NCI-H1417 treated with DMSO at 0.1 percent for 48 hours (cell line): Measurements from ENCODE around the gene CDKN1C.

Experiments
- DNase-seq: peaks from one replicate; lab custom pipeline; 2025; lab: John Stamatoyannopoulos, UW

Gene CDKN1C

DNA sequence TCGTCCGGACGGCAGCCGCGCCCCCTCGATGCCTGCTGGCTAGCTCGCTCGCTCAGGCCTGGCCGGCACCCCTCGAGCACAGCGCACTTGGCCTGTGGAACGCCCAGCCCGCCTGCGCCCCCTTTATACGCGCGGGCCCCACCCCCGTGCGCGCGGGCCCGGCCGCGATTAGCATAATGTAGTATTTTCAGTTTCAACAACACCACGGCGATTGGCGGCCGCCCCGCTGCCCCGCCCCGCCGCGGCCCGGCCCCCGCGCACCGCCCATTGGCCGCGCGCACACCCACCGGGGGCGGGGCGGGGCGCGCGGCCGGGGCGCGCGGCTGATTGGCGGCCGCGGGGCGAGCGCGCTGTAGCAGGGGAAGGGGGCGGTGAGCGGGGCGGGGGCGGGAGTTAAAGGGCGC, at the start of gene CDKN1C:
Gene CDKN1C, minus strand, starts transcription at position 98 of the 404 bp plus-strand sequence. CDS start 319 bp downstream, outside the sequence.
- DNase-seq: peak; percentile 8

DNA sequence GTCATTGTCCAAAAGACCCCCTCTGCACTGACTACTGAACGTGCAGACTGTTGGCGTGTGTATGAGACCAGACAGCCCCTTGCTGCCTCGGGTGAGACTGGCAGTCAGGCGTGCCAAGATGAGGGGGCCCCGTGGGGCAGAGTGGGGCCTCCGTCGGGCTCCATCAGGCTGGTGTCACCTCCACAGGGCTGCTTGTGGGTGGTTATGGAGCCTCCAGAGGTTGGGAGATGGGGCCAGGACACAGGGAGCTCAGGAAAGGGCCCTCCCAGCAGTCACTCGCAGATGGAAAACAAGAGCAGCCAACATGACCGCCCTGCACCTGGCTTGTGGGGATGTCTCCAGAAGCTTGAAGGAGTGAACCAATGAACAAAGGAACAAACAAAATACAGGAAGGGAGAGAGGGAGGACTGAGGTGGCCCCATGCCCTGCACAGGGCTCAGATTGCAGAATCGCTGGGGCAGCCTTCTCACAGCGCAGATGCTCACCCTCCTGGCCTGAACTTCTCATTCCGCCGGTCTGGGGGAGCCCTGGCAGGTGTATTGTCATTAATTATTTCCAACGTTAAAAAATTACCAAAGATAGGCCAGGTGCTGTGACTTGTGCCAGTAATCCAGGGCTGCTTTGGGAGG, 49.1 kb upstream of the CDKN1C start:
- DNase-seq: no peak

DNA sequence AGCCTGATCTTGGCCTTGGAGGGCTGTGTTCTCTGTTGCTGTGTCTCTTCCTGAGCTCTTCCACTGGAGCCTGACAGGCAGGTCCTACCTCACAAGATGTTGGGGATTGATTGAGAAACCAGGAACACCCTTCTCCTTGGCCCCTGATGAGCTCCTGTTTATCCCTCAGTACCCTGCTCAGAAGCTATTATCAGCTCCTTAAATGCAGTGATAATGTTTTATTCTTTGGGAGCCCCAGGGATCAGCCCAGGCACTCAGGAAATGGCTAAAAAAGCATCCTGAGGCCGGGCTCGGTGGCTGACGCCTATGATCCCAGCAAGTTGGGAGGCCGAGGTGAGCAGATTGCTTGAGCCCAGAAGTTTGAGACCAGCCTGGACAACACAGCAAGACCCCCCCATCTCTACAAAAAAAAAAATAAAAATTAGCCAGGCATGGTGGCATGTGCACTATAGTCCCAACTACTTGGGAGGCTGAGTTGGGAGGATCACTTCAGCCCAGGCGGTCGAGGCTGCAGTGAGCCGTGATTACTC, 48.5 kb upstream of the CDKN1C start:
- DNase-seq: no peak

DNA sequence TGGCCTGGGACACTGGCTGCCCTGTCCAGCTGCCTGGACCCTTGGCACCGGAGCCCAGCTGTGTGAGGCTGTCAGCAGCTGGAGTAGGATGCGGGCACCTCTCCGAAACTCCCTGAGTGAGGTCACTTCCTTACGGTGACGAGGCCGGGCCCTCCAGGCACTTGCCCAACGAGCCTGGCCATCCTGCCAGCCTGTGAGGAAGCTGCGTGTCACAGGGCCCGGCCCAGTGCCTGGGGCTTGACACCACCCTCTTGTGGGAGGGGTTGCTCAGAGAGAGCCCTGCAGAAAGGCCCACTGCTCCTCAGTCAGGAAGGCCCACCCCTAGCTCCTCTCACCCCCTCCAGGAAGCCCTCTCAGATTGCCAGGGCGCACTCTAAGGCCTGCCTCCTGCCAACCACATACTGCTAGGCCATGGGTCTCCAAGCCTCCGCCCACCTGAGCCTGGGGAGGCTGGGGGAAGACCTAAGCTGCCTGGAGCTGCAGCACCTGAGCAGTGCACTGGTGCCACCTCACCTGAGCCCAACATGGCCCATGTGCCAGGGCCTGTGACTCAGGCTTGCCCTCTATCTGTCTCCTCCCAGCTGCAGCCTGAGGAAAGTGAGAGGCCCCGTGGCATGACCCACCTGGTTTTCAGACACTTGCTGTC, 47.9 kb upstream of the CDKN1C start:
- no peak for DNase-seq

DNA sequence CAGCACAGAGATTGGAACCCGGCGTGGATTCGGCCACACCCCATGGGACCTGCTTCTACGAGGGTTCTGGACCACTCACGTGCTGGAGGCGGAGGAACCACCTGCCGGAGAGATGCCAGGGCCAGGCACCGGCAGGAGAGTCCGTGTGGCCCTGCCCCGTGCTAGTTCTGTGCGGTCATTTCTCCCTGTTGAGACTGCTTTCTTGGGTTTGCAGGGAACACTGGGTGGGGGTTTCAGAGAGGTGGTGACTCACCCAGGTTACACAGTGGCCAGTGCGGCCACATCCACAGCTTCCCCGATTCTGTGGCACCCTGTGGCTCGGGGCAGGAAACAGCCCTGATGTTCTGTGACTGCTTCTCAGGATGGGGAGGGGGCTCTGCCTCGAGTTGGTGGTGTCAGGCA, 47.3 kb upstream of the CDKN1C start:
- DNase-seq: no peak

DNA sequence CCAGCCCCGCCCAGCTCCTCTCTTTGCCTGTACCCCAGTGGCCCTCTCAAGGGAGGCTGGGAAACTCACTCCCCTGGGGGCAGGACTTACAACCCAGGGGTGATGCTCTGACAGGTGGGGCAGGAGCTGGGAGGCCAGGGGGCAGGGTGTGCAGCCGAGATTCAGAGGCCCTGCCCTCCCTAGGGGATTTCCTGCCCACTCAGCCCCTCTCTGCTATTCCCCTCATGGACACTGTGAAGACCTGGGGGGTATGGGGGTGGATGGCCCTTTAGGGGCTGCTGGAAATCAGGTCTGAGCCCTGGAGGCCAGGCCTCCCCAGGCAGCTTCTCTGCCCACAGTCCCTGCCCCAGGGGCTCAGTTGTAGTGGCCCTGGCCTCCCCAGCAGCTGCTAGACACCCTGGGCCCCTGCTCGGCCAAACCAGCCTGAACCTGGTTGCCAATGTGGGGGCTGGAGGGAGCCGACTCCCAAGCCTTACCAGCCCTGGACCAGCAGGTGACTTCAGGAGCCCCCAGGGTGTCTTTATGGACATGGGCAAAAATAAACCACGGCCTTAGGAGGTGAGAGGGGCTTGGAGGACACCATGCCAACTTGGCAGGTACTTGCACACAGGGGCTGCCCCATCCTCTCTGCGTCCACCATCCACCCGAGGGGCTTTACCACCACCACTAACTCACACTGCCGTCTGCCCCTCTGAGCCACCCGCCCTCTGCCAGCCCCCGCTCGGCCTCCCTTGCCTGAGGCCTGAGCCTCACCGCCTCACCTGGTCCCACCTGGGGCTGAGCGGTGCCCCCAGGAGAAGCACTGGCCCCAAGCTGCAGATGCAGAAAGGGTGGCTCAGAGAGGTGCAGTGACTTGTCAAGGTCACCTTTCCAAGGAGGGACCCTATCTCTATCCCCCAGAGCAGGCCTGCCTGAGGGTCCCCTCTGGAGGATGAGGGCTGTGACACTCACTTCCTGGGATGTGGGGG, 46.5 kb upstream of the CDKN1C start:
- DNase-seq: no peak

DNA sequence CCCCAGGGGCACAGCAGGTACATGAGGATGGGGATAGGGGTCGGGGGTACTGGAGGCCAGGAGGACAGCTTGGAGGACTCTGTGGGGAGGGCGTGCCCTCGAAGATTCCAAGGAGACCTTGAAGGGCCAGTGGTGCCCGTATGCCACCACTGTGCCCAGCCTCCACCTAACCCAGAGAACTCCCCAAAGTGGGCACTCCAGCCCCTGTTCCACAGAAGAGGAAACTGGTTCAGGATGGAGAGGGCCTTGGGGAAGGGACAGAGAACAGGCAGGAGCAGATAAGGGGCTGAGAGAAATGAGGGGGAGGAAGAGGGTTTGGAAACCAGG, 45.8 kb upstream of the CDKN1C start:
- DNase-seq: no peak

DNA sequence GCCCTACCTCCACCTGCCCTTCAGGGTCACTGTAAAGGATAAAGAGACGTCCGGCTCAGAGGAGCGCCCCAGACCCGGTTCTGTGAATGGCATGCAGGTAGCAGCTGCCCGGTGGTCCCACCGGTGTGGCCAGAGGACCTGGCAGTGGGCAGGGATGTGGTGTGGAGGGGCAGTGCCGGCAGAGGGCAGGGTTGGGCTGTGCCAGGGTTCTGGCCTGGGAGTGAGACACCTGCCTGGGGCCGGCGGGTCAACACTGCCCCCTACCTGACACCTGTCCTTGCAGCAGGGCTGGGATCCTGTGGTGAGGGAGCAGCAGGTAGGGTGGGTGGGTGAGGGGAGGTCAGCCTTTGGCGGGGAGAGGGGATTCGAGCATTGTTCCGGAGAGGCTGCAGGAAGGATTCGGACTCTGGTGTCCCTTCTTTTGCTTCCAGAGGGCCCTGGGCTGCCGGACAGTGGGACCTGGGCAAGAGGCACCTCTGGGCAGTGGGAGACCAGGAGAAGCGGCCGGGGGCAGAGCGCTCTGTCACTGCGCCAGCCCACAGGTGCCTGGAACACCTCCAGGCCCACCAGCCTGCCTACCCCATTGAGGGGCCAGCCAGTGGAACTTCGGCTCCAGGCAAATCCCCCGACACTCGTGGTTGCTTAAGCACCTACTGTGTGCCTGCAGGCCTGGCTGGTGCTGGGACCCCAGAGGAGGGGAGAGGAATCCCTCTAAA, 45.3 kb upstream of the CDKN1C start:
- no peak for DNase-seq

DNA sequence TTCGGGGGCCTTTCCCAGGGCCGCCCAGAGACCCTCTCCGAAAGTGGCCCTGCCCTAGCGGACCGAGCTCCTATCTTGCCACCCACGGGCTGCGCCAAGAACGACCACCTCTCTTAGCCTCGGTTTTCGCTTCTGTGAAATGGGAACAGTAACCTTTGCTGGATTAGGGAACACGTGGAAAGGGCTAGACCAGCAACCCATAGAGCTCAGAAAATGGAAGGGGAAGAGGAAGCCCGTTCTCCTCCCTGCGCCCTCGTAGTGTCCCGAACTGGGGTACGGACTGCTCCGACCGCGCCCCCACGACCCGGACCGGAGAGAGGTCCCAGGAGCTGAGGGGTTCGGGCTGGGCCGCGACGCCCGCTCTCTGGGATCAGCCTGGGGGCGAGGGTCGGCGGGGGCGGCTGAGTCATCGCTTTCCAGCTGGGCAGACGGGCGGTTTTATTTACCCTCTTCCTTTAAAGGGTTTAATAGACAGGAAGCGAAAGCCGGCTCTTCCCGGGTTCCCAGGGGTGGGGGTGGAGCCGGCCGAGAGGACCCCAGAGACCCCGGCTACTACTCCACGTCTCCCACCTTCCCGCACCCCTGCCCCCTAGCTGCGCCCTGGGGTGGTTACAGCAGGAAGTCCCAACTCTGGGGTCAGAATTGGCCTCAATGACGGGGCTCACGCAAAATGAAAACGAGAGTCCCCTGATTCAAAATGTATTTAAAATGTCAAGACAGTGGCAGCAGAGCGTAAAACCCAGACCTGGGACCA, 44.6 kb upstream of the CDKN1C start:
- DNase-seq: no peak

DNA sequence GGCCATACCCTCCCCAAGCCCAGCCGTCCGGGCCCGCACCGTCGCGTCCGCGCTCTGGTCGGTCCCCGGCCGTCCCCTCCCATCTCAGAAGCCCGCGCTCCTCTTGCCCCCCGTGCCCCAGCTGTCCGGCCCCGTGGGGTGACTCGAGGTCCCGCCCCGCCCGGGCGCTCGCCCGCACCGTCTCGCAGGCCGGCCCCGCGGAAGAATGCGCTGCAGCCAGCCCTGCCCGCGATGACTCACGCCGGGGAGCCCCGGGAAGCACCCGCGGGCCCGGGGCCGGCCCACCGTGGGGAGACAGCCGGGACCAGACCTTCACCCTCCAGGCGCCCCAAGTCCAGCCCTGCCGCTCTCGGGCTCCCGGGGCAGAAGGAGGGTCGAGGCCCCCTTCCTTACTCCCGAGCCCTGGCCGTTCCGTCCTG, 44.0 kb upstream of the CDKN1C start:
- DNase-seq: no peak

DNA sequence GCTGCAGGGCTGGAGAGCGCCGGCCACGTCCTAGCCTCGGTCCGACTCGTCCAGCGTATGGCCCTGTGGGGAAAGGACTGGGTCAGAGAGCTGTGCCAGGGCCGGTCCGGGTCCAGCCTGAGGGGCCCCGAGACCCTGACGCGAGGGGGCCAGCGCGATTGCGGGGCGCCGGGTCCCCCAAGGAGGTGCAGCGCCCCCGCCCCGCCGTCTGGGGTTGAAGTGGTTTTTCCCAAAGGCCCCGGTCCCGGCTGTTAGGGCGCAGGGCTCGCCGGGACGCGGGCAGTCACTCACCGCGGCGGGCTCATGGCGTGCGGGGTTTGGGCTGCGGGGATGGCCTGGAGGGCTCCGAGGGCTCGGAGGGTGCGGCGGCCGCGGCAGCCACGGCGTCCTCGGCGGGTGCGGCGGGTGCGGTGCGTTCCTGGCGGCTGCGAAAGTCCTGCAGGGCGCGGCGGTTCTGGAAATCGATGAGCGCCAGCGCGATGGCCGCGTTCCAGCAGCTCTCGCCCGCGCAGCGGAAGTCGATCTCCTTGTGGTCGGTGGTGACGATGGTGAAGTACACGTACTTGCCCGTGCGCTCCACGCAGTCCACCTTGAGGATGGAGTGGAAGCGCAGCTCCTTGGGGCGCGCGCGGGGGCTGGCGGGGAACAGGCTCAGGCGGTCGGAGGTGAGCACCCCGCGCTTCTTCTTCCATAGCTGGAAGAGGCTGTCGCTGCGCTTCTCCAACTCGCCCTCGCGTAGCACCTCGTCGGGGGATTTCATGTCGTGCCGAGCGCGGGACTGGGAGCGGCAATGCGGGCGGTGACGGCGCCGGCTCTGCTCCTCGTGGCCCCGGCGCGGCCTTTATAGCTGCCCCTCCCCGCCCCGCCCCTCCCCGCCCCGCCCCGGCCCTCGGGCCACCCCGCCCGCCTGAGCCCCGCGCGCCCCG, 43.3 kb upstream of the CDKN1C start, which contains the start of gene PHLDA2:
Gene PHLDA2, minus strand, starts transcription at position 816 of the 926 bp plus-strand sequence. Its CDS starts 56 bp downstream, at position 760.
- no peak for DNase-seq

DNA sequence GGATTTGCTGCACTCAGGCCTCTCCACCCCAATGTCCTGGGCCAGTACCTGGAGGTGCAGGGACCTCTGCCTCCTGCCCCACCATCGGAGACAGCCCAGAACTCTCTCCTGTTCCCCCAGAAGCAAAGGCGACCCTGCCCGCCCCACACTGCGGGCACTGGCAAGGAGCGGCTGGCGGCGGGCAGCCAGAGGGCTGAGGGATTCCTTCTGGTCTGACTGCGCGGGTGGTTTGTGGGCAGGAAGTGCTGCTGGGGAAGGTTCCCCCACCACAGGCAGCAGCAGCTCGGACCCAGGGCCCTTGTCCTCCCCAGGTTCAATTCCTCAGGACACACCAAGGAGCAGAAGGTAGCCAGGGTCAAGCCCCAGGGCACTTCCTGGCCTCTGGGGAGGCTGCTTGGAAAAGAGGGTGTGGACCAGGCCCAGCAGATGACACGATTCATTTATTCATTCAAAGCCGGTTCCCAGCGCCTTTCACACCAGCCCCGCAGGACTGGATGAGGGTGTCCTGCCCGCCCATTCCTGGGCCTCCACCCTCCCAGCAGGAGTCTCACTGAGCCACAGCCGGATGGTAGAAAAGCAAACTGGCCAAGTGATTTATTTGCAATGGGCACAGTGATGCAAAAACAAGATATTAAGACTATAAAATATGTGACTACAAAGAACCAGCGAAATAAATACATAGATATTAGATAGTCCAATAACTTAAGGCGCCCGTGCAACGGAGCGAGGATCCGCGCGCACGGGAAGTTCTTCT, 42.5 kb upstream of the CDKN1C start:
- DNase-seq: no peak

DNA sequence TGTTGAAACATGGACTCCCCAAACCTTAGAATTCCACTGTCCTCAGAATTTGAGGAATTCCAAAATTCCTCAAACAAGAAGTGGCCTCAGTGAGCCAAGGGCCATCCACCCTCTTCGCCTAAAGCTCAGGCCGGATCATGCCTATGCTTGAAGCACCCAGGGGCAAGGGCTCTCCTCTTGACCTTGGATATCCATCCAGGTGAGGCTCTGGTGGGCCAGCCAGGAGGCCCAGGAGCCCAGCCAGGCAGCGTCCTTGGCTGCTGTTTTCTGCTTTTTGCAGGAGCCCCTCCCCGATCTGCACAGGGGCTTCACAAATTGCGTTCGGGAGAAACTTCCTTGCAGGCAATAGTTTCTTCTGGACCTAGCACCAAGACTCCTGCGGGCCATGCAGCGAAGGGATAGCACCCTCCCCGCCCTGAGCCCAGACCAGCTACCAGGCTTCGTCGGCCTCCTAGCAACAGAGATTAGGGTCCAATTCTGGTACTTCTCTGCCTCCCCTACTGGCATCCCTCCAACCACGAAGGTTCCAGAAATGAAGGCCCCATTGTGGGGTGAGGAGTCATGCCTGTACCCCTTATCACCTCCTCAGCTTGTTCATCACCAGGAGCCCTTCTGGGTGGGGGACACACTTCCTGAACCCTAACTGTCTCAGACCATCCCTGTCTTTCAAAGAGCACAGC, 41.7 kb upstream of the CDKN1C start:
- DNase-seq: no peak

DNA sequence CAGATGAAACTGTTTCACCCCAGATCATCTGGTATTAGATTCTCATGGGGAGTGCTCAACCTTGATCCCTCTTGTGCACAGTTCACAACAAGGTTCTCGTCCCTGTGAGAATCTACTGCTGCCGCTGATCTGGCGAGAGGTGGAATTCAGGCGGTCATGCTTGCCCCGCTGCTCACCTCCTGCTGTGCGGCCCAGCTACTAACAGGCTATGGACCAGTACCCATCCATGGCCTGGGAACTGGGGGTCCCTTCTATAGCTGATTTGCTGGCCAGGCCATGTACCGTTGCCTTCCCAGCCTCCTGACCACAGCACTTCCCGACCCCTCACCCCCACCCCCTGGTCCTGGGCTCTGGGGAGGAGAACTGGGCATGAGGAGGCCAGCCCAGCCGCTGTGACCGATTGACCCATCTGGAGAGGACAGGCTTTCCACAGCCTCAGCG, 41.1 kb upstream of the CDKN1C start:
- DNase-seq: no peak

DNA sequence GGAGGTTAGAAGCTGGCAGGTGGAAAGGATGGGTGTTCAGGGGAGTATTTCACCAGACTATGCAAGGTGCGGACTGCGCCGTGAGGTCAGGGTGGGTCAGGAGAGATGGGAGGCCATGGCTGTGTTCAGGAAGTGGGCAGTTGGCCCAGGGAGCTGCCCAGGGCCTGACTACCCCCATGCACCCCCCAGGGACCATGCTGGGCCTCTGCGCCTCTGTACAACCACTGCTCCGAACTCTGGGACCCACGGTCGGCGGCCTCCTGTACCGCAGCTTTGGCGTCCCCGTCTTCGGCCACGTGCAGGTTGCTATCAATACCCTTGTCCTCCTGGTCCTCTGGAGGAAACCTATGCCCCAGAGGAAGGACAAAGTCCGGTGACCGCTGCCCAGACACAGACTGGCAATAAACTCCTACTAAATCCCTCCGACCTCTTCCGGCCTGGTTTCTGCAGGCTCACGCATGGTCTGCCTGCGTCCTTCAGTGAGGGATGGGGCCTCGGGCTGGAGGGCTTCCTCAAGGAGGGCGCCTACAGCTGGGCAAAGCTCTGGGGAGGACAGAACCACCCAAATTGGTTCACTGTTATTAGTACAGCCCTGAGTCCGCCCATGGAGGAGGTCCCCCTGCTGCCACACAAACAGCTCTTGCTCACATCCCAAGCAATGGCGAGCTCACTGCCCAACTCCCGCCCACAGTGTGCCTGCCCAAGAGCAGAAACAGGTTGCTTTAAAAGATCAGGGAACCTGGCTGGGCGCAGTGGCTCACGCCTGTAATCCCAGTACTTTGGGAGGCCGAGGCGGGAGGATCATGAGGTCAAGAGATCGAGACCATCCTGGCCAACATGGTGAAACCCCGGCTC, 39.5 kb upstream of the CDKN1C start:
- no peak for DNase-seq

DNA sequence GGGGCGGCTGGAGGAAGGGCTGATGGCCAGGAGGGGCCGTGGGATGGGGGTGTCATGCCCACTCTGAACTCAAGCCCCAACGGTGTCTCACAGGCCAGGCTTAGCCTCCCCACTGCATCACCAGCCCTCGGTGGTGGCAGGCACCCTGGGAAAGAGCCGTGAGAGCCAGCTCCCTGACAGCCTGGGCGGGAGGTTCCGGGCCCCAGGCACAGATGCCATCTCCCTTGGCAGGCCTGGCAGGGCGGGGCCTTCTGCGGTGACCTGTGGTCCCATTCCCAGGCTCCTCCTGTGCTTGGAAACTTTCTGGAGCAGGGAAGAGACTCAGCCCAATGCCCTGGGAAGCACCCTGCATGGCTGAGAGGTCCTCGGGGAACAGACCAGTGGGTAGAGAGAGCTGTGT, 38.8 kb upstream of the CDKN1C start:
- no peak for DNase-seq
